DOHH2 (cell line): ENCODE measurements around the gene CFAP58.

Experiments
- H3F3A ChIP-seq: fragments of 200-600 bp; sonication (generic), shearing (Covaris generic); 2 replicates; pipeline ENCODE4 v1.6.0; 2016; ENCODE audit warnings: antibody characterized with exemption, mild to moderate bottlenecking; ENCODE audit not compliant: control insufficient read depth, insufficient read depth
- H3K27ac ChIP-seq: fragments of 200-600 bp; sonication (generic); 2 replicates; pipeline ENCODE4 v1.5.1; 2014; ENCODE audit warnings: low read depth, mild to moderate bottlenecking, low read length, moderate library complexity
- H3K27me3 ChIP-seq: fragments of 200-600 bp; sonication (generic); 2 replicates; pipeline ENCODE4 v1.6.1; 2014; ENCODE audit warnings: mild to moderate bottlenecking, low read length, mixed read lengths; ENCODE audit not compliant: control insufficient read depth
- H3K36me3 ChIP-seq: fragments of 200-600 bp; sonication (generic); 2 replicates; pipeline ENCODE4 v1.6.1; 2014; ENCODE audit warnings: mild to moderate bottlenecking, low read length, moderate library complexity, mixed read lengths; ENCODE audit not compliant: control insufficient read depth
- H3K4me1 ChIP-seq: fragments of 200-600 bp; sonication (generic); 2 replicates; pipeline ENCODE4 v1.6.1; 2014; ENCODE audit warnings: mild to moderate bottlenecking, low read length, mixed read lengths; ENCODE audit not compliant: control insufficient read depth
- H3K4me2 ChIP-seq: fragments of 200-600 bp; sonication (generic); 2 replicates; pipeline ENCODE4 v1.6.0; 2014; ENCODE audit warnings: mild to moderate bottlenecking, low read length, moderate library complexity
- H3K4me3 ChIP-seq: fragments of 200-600 bp; sonication (generic); 2 replicates; pipeline ENCODE4 v1.5.1; 2014; ENCODE audit warnings: mild to moderate bottlenecking, low read length, mixed read lengths
- H3K79me2 ChIP-seq: fragments of 200-600 bp; sonication (generic); 2 replicates; pipeline ENCODE4 v1.6.1; 2014; ENCODE audit warnings: mild to moderate bottlenecking, low read length, mixed read lengths; ENCODE audit not compliant: control insufficient read depth
- H3K9me2 ChIP-seq: fragments of 200-600 bp; sonication (generic); replicated peaks from 2 replicates; pipeline ENCODE4 v1.6.1; 2014; ENCODE audit warnings: mild to moderate bottlenecking, low read length, mixed read lengths; ENCODE audit not compliant: control insufficient read depth
- H3K9me3 ChIP-seq: fragments of 200-600 bp; sonication (generic); 2 replicates; pipeline ENCODE4 v1.6.1; 2014; ENCODE audit warnings: antibody characterized with exemption, low read length, mixed read lengths; ENCODE audit not compliant: control insufficient read depth, insufficient read depth
- H4K20me1 ChIP-seq: fragments of 200-600 bp; sonication (generic); 2 replicates; pipeline ENCODE4 v1.6.0; 2014; ENCODE audit warnings: low read depth, mild to moderate bottlenecking, antibody characterized with exemption, low read length, moderate library complexity; ENCODE audit not compliant: control insufficient read depth, insufficient read depth
- CTCF ChIP-seq: fragments of 200-600 bp; sonication (generic); IDR thresholded peaks from one replicate; pipeline ENCODE4 v1.5.1; 2014; ENCODE audit warnings: antibody characterized with exemption, mild to moderate bottlenecking, low read depth, low read length; ENCODE audit not compliant: poor library complexity, severe bottlenecking
- EZH2phosphoT487 ChIP-seq: fragments of 200-600 bp; sonication (generic); IDR thresholded peaks from 2 replicates; pipeline ENCODE4 v1.6.1; 2017; ENCODE audit warnings: borderline replicate concordance, mild to moderate bottlenecking, antibody characterized with exemption, low read length, moderate library complexity, mixed read lengths

Gene CFAP58

DNA sequence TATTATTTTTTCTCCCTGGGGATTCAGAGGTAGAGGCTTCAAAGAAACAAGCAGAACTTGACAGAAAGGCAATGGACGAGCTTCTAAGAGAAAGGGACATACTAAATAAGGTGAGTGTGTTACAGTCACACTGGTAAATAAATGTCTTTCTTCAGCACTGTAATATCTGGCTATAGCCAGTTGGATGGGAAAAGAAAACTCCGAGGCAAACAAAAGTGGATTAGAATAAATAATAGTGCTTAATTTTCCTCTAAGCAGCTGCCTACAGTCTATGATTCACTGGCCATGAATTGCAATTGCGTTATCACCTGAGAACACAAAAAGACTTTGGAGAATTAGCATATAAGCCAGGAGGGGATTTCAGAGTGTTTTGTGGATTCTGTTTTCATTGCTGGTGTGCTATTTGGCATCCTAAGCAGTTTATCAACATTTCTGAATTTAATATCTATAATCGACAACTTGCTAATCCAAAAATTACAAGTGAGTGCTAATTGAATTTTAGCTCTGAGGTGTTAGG lies 23.2 kb downstream of the CFAP58 start:
- Histone ChIP-seq H3K9me3 (no peaks in the 10 kb centered on the region), H3K9me2 (no peaks in the 10 kb centered on the region), H3K27ac (no peak overlapping the region), H3K4me3 (no peak overlapping the region), H3K4me2 (no peak overlapping the region), H3K4me1 (no peaks in the 10 kb centered on the region), H3K27me3 (peaks cover 8% of the 10 kb centered on the region; the same call in 1 of the 2 replicates), H3K79me2 (no peaks in the 10 kb centered on the region), H3F3A (no peaks in the 10 kb centered on the region), H3K36me3 (no peaks in the 10 kb centered on the region), H4K20me1 (no peaks in the 10 kb centered on the region)
- TF ChIP-seq CTCF (no peak), EZH2phosphoT487 (no peak)

- H3K36me3 ChIP-seq = no peaks in the 10 kb centered on the region
- H3K4me3 ChIP-seq = no peak overlapping the region
- no peak overlapping the region for H3K27ac ChIP-seq
- H3K79me2 ChIP-seq = no peaks in the 10 kb centered on the region
- no peaks in the 10 kb centered on the region for H3F3A ChIP-seq
- H3K9me2 ChIP-seq = no peaks in the 10 kb centered on the region
- peaks cover 4% of the 10 kb centered on the region; the same call in 1 of the 2 replicates for H3K27me3 ChIP-seq
- no peak overlapping the region for H3K4me2 ChIP-seq
- H3K4me1 ChIP-seq = no peaks in the 10 kb centered on the region
- TF ChIP-seq EZH2phosphoT487 (no peak), CTCF (no peak)
- no peaks in the 10 kb centered on the region for H4K20me1 ChIP-seq
- no peaks in the 10 kb centered on the region for H3K9me3 ChIP-seq
Observed at GRCh38 chr10:104380336-104380735, 26.7 kb downstream of the CFAP58 start.

GRCh38 chr10:104387130-104387888 lies 33.7 kb downstream of the CFAP58 start:
- no peaks in the 10 kb centered on the region for H3F3A ChIP-seq
- no peaks in the 10 kb centered on the region for H3K9me2 ChIP-seq
- no peaks in the 10 kb centered on the region for H3K79me2 ChIP-seq
- TF ChIP-seq EZH2phosphoT487 (no peak), CTCF (no peak)
- H3K9me3 ChIP-seq = no peaks in the 10 kb centered on the region
- H3K4me1 ChIP-seq = no peaks in the 10 kb centered on the region
- no peak overlapping the region for H3K27ac ChIP-seq
- H4K20me1 ChIP-seq = no peaks in the 10 kb centered on the region
- H3K27me3 ChIP-seq = 0 out of 2 replicates have a peak, but pooled peaks cover 10% of the 10 kb centered on the region
- H3K4me2 ChIP-seq = no peak overlapping the region
- no peaks in the 10 kb centered on the region for H3K36me3 ChIP-seq
- H3K4me3 ChIP-seq = no peak overlapping the region
